Suppressor macrophage (primary cell): Measurements from ENCODE around the gene METAP2.
A peak's percentile ranks its signal among the peaks of the same experiment; 100 is the strongest.
"Not testable (repeated sequence)": the region's sequence is repeated elsewhere in the genome, so short reads cannot be mapped to it uniquely, and the experiment has no call there.

Experiments
- DNase-seq, 4 experiments: peaks; one replicate each; pipeline ENCODE4 v3.0.0-alpha.2; 2020 to 2022
- total RNA-seq, 17 experiments: gene quantifications; one replicate each; lab custom pipeline; 2026; ENCODE audit warnings: mixed read lengths in 6 of 17, inconsistent platforms in 3 of 17; lab: John Stamatoyannopoulos, UW

METAP2 gene
- 43.2 to 115 (median 74.0) reads per million in 17 experiments for total RNA-seq

DNA sequence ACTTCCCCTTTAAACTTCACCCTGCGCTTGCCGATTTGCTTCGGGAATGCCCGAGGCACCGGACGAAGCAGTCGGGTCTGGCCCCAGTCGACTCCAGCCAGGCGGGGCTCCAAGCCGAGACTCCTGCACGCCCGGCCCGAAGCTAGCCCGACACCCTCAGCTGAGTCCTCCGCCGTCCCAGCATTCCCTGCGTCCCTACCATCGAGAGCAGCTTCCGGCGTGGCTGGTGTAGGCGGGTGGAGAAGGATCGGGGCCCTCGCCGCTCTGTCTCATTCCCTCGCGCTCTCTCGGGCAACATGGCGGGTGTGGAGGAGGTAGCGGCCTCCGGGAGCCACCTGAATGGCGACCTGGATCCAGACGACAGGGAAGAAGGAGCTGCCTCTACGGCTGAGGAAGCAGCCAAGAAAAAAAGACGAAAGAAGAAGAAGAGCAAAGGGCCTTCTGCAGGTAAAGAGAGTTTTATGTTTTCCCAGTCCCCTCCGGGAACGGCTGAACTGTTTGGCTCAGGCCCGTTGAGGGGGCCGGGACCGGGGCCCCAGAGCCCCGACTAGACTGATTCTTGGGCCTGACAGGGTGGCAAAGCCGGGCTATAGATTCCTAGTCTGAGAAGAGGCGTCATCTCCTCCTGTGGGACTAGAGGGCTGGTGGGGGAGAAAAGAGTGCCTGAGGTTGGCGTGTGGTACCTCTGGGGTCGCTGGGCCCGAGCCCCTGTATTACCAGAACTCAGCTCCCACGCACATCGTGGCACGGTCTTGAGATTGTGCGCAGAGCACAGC is at the start of gene METAP2:
Gene METAP2 (plus strand): TSS at position 269 of the 776 bp plus-strand sequence. CDS start 28 bp downstream, at position 297.
- DNase-seq: peak; percentile 97 to 99 (median 98)

- DNase-seq: no peak
Observed at GRCh38 chr12:95424271-95424994, 49.5 kb upstream of the METAP2 start.

DNA sequence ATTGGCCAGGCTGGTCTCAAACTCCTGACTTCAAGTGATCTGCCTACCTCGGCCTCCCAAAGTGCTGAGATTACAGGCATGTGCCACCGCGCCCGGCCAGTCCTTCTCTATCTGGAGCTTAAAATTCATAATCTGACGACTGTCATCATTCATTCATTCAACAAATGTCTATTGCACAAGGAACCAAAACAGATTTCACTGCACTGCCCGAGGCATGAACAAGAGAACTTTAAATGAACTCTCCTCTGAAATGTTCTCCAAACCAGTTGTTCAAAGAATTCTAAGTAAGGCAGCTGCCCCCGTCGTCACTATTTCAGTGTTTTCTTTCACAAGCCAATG is 44.8 kb upstream of the METAP2 start:
- DNase-seq: no peak

DNA sequence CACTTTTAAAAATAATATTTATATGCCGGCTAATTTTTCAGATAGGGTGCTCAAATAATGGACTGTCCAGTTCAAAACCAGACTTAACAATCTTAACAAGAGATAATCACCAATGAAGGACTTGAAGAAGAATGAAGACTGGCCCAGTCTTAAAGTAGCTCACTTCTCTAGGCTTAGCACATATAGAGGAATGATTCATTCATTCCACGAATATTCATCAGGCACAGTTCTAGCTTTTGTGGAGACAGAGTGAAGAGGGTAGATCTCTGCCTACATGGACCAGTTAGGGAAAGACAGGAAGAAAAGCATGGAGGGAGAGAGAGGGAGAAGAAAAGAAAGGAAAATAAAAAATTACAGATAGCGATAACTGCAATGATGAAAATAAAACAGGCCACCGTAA is 42.8 kb upstream of the METAP2 start:
- no peak for DNase-seq

DNA sequence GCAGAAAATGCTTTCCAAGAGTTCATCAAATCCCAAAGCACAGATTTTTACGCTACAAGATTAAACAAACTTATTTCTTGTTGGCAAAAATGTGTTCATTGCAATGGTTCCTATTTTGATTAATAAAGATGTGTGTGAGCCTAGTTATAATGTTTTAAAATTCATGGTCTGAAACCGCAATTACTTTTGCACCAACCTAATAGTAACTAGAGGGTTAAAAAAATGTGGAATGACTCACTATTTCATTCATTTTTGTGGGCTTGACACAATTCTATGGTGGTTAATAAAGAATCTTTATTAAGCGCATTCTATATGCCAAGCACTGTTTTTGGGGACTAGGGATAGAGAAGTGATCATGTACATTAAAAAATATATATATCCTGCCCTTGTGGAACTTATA is 38.6 kb upstream of the METAP2 start:
- DNase-seq: no peak

DNA sequence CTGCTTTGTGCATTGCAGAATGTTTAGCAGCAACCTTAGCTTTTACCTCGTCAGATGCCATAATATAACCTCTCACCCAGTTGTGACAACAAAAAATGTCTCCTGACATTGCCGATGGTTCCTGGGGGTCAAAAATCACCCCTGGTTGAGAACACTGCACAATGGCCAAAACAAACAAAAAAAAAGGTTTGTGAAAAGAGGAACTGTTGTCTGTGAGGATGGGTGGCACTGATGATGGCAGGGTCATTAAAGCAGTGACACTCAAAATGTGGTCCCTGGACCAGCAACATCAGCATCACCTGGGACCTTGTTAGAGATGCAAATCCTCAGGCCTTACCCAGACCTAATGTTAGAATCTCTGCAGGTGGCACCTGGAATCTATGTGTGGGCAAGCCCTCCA is 36.4 kb upstream of the METAP2 start:
- DNase-seq: no peak

DNA sequence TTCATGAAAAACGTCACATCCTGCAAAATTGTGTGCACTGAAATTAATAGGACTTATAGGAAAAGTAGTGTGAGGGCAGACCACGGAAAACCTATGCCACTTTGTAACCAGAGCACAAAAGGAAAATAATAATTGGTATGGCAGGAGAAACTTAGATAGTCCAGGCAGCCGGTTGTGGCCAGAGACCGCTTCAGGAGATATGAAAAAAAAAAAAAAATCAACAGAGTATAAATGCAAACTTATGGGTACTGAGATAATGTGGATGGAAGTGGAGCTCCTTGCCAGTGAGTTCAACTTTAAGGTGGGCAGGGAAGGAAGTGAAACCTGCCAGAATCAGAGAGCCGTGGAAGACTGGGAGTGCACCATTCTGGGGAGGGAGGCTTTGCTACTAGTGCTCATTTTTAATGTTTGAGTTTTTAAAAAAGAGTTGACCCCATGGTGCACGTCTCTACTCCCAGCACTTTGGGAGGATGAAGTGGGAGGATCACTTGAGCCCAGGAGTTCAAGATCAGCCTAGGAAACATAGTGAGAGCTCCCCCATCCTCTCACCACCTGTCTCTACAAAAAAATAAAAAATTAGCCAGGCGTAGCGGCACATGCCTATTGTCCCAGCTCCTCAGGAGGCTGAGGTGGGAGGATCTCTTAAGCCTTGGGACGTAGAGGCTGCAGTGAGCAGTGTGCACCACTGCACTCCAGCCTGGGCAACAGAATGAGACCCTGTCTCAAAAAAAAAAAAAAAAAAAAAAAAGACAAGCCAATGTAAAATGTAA is 34.3 kb upstream of the METAP2 start:
- no peak for DNase-seq

DNA sequence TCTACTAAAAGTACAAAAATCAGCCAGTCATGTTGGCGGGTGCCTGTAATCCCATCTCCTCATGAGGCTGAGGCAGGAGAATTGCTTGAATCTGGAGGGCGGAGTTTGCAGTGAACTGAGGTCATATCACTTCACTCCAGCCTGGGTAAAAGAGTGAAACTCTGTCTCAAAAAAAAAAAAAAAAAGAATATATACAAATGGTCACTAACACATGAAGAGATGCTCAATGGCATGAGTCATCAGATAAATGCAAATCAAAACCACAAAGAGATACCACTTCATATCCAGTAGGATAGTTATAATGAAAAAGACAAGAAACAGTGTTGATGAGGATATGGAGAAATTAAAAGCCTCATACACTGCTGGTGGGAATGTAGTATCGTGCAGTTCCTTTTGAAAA is 33.6 kb upstream of the METAP2 start:
- no peak for DNase-seq

GRCh38 chr12:95443459-95443858 is 30.5 kb upstream of the METAP2 start:
- no peak for DNase-seq

- DNase-seq: not testable (repeated sequence)
Observed at GRCh38 chr12:95445099-95445498, 28.9 kb upstream of the METAP2 start.

DNA sequence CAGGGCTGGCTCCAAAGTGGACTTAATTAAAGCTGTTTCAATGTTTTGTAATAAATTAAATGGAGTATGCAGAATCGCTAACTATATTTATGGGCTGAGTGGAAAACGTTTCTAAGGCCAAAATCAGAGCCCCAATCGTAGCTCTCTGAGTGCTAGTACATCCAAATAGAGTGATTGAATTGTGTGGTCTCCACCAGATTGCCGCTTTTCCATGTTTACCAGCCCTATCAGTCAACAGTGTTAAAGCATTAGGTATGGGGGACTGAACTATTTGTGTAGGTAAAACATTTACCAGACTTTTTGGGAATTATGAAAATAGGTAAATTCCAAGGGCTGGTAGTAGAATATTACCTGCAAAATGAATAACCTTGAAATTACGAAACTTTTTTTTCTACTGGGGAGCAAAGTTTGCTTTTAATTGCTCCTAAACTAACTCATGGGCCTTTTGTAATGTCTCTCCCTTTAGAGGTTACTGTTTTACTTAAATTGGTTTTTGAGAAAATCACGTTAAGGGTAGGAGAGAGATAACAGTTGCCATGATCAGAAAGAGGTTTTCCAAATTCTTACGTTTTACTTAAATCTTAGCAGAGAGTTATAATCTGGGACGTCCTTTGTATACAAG is 28.0 kb upstream of the METAP2 start:
- no peak for DNase-seq

DNA sequence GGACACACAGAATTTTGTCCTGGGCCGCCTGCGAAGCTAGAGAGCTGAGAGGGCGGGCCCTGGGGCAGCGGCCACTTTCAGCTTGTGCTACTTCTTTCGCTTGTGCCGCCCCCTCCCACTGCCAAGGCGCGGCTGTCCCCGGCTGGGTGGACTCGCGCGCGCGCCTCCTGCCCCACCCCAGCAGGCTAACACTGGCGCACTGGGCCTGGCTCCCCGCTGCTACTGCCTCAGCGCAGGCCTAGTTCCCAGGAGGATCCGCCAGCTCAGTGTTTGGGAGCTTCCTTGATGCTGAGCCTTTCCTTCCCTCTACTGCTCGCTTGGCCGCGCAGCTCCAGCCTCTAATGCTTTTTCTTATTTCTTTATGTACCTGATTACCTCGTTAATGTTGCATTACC is 27.4 kb upstream of the METAP2 start:
- peak in 1 of 4 experiments; percentile 6 for DNase-seq

DNA sequence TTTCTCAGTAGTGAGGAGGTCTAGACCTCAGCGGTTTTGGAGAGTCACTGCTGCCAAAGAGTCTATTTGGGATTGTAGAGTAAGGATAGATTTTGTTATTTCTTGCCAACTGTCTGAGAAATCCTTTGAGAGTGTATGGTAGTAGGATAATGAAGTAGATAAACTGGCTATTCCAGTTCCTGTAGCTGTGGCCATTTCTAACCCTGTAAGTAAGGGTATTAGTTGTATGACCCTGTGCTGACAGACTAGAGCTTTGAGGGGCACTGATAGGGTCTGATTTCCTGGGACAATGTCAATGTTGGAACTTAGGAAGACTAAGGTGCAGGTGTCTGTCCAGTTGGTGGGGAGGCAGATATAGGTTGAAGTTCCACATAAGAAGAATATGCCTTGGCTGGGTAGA is 24.3 kb upstream of the METAP2 start:
- not testable (repeated sequence) for DNase-seq

GRCh38 chr12:95452501-95452900 is 21.5 kb upstream of the METAP2 start:
- not testable (repeated sequence) for DNase-seq

GRCh38 chr12:95453881-95454280 is 20.1 kb upstream of the METAP2 start:
- DNase-seq: not testable (repeated sequence)

DNA sequence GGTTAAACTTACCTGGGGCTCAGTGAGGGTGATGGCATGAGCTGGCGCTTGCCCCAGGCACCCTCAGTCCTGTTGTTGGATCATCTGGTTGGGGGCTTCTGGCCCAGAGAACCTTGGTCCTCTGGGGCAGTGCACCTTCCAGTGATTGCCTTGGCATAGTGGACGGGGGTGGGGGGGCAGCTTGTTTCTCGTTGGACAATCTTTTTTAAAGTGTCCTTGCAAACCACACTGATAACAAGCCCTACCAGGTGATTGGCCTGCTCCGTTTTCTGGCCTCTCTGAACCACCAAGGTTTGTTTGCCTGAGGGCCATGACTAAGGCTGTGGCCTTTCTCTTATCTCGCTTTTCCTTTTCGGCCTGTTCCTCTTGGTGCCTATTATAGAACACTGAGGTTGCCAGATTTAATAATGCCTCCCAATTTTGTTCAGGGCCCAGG is 19.2 kb upstream of the METAP2 start:
- not testable (repeated sequence) for DNase-seq

- DNase-seq: not testable (repeated sequence)
Observed at GRCh38 chr12:95457605-95458004, 16.3 kb upstream of the METAP2 start.

DNA sequence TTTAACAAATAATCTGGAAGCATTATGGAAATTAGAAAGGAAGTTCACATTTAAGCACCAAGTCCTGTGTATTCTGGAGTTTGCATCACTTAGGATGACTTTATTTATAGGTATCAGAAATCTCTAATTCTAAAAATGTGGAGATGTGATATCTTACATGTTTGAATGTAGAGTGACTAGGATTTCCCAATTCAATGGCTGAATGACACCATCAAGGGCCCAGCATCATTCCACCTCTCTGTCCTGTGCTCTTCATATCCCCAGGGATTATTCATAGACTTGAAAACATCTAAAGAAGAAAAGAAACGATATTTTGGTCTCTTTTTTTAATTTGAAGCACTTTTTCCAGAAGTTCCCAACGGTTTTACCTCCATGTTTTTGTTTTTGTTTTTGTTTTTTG is 15.2 kb upstream of the METAP2 start:
- DNase-seq: no peak

DNA sequence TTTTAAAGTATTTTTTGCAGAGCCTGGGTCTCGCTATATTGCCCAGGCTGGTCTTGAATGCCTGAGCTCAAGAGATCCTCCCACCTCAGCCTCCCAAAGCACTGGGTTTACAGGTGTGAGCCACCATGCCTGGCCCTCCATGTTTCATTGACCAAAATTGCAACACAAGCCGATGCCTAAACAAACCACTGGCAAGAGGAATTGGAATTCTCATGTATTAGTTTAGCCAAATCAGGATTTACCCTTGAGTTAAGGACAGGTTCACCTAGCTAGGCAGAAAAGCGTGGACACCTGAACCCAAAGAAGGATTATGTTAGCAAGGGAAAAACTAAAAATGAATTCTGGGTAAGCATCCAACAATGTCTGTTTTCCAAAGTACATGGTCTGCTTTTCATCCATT is 14.6 kb upstream of the METAP2 start:
- no peak for DNase-seq

DNA sequence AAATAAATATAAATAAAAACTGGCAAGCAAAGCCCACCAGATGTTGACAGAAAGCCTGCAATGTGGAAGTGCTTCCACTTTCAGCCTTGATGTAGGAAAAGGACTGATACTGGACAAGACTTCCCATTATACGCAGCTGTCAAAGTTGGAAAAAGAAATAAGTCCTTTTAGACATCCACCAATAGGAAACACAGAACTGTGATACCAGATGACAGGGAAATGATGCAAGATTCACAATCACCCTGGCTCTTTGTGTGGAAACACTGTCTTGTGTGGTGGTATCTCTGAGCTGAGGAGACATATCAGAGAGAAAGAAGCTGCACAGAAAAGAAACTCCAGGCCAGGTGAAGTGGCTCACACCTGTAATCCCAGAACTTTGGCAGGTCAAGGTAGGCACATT is 13.8 kb upstream of the METAP2 start:
- peak in 1 of 4 experiments; percentile 3 for DNase-seq

- no peak for DNase-seq
Observed at GRCh38 chr12:95460896-95461295, 13.1 kb upstream of the METAP2 start.

- no peak for DNase-seq
Observed at GRCh38 chr12:95462081-95462480, 11.9 kb upstream of the METAP2 start.

DNA sequence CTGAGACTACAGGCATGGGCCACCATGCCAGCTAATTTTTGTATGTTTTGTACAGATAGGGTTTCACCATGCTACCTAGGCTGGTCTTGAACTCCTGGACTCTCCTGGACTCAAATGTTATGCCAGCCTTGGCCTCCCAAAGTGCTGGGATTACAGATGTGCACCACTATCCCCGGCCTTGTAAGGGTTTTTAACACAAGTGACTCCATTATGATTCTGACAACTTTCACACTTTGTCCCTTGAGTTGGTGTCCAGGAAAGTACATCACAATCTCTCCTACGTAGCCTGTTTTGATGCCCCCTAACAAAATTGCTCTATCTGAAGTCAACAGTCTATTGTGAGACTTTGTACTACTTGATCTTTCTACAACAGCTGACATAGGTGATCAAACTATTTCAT is 11.4 kb upstream of the METAP2 start:
- no peak for DNase-seq
